Measurements from ENCODE around the gene CREB5.

CREB5 gene

GRCh38 chr7:28430616-28431015 is 18.3 kb downstream of the CREB5 start:
- no peaks in the 10 kb centered on the region for H3K79me2 ChIP-seq (ENCODE audit: insufficient read depth, low read depth)
- no peaks in the 10 kb centered on the region; the same call in 1 of the 2 replicates for H3K27me3 ChIP-seq (ENCODE audit: insufficient read depth, low read depth)

GRCh38 chr7:28432105-28432504 is 19.8 kb downstream of the CREB5 start:
- Histone ChIP-seq H3K27me3 (ENCODE audit: insufficient read depth, low read depth) (no peaks in the 10 kb centered on the region; the same call in 1 of the 2 replicates), H3K27ac (no peak overlapping the region), H3K4me1 (ENCODE audit: low read depth, poor library complexity, severe bottlenecking) (no peaks in the 10 kb centered on the region), H3K4me3 (IDR thresholded peaks at IDR 0.05; ENCODE audit: insufficient read depth, low read depth, low read length) (no peak overlapping the region), H3K79me2 (ENCODE audit: insufficient read depth, low read depth) (no peaks in the 10 kb centered on the region), H4K20me1 (ENCODE audit: insufficient read depth) (no peaks in the 10 kb centered on the region), H3K36me3 (ENCODE audit: insufficient read depth) (no peaks in the 10 kb centered on the region), H3K9ac (no peak overlapping the region), H2AFZ (ENCODE audit: low read depth) (no peak overlapping the region), H3K4me2 (no peak overlapping the region)
- no peak for TF ChIP-seq CTCF (conservative IDR thresholded peaks at IDR 0.05; ENCODE audit: low read depth, low read length)

More at GRCh38 chr7:28430616-28431015, 18.3 kb downstream of the CREB5 start:
- H3K4me2 ChIP-seq, result no peak overlapping the region
- no peak overlapping the region for H3K9ac ChIP-seq
- no peak for TF ChIP-seq CTCF (conservative IDR thresholded peaks at IDR 0.05; ENCODE audit: low read depth, low read length)
- no peaks in the 10 kb centered on the region for H4K20me1 ChIP-seq (ENCODE audit: insufficient read depth)
- no peak overlapping the region for H3K4me3 ChIP-seq (IDR thresholded peaks at IDR 0.05; ENCODE audit: insufficient read depth, low read depth, low read length)
- no peak overlapping the region for H2AFZ ChIP-seq (ENCODE audit: low read depth)
- no peak overlapping the region for H3K27ac ChIP-seq
- no peaks in the 10 kb centered on the region for H3K36me3 ChIP-seq (ENCODE audit: insufficient read depth)
- H3K4me1 ChIP-seq (ENCODE audit: low read depth, poor library complexity, severe bottlenecking), result no peaks in the 10 kb centered on the region

- Histone ChIP-seq H3K9ac (no peak overlapping the region), H3K79me2 (ENCODE audit: insufficient read depth, low read depth) (no peaks in the 10 kb centered on the region), H3K4me1 (ENCODE audit: low read depth, poor library complexity, severe bottlenecking) (no peaks in the 10 kb centered on the region), H3K27me3 (ENCODE audit: insufficient read depth, low read depth) (no peaks in the 10 kb centered on the region; the same call in 1 of the 2 replicates), H3K36me3 (ENCODE audit: insufficient read depth) (no peaks in the 10 kb centered on the region), H3K4me2 (no peak overlapping the region), H2AFZ (ENCODE audit: low read depth) (no peak overlapping the region), H3K4me3 (IDR thresholded peaks at IDR 0.05; ENCODE audit: insufficient read depth, low read depth, low read length) (no peak overlapping the region), H4K20me1 (ENCODE audit: insufficient read depth) (no peaks in the 10 kb centered on the region), H3K27ac (no peak overlapping the region)
- no peak for TF ChIP-seq CTCF (conservative IDR thresholded peaks at IDR 0.05; ENCODE audit: low read depth, low read length)
Observed at GRCh38 chr7:28433039-28433438, 20.7 kb downstream of the CREB5 start.

- no peak overlapping the region for H3K27ac ChIP-seq
Observed at GRCh38 chr7:28433699-28434219, 21.4 kb downstream of the CREB5 start.

More at GRCh38 chr7:28433699-28434219, 21.4 kb downstream of the CREB5 start:
- no peak overlapping the region for H3K4me3 ChIP-seq (IDR thresholded peaks at IDR 0.05; ENCODE audit: insufficient read depth, low read depth, low read length)
- H4K20me1 ChIP-seq (ENCODE audit: insufficient read depth), result no peaks in the 10 kb centered on the region
- H3K79me2 ChIP-seq (ENCODE audit: insufficient read depth, low read depth), result no peaks in the 10 kb centered on the region
- no peak for TF ChIP-seq CTCF (conservative IDR thresholded peaks at IDR 0.05; ENCODE audit: low read depth, low read length)
- H2AFZ ChIP-seq (ENCODE audit: low read depth), result no peak overlapping the region
- no peaks in the 10 kb centered on the region for H3K36me3 ChIP-seq (ENCODE audit: insufficient read depth)
- H3K4me1 ChIP-seq (ENCODE audit: low read depth, poor library complexity, severe bottlenecking), result no peaks in the 10 kb centered on the region
- H3K27me3 ChIP-seq (ENCODE audit: insufficient read depth, low read depth), result no peaks in the 10 kb centered on the region; the same call in 1 of the 2 replicates
- H3K4me2 ChIP-seq, result no peak overlapping the region
- no peak overlapping the region for H3K9ac ChIP-seq
